Measurements from ENCODE around the gene HSD11B1. TPM values are rescaled to one million over a fixed set of nuclear protein-coding genes. Genes with fewer than 3 reads are reported as not detected.

HSD11B1 gene
- total RNA-seq = 1.6 TPM

- no peak for DNase-seq
These were observed at the start of gene HSD11B1 for GRCh38 chr1:209704584-209704983. HSD11B1 (plus strand) TSS chr1:209704846; CDS start chr1:209704943, 97 bp downstream.

DNA sequence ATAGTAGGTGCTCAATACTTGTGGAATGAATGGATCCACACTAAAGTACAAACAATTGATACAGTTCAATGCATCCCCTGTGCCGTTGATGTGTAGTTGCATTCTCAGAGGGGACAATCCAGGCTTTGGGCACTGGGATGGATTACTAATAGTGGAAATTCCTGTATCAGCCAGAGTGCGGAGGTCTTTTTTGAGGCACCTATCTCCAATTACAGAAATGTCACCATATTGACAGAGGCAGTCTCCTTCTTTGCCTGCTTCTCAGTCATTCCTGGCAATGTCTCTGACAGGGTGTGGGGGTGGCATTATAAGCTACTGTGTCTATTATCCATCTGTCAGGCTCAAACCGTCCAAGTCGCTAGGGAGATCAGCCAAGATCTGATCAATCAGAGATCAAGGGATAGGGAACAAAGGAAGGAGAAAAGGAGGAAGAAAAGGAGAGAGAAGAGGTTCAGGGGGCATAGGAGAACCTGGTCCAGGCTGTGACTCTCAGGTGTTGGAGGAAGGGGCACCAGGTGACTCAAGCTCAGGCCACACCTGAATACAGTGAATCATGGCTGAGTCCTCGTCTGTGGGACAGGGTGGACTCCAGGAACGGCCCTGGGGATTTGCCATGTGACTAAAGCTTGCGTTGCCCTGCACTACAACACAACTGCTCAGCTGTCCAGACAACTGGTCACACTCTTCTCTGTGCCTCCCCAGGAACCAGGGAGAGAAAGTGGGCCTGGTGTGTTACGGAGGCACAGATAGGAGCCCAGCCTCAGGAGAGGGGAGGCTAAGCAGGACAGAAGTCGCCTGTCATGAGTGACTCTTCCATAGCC is 49.0 kb upstream of the HSD11B1 start:
- no peak for DNase-seq

DNA sequence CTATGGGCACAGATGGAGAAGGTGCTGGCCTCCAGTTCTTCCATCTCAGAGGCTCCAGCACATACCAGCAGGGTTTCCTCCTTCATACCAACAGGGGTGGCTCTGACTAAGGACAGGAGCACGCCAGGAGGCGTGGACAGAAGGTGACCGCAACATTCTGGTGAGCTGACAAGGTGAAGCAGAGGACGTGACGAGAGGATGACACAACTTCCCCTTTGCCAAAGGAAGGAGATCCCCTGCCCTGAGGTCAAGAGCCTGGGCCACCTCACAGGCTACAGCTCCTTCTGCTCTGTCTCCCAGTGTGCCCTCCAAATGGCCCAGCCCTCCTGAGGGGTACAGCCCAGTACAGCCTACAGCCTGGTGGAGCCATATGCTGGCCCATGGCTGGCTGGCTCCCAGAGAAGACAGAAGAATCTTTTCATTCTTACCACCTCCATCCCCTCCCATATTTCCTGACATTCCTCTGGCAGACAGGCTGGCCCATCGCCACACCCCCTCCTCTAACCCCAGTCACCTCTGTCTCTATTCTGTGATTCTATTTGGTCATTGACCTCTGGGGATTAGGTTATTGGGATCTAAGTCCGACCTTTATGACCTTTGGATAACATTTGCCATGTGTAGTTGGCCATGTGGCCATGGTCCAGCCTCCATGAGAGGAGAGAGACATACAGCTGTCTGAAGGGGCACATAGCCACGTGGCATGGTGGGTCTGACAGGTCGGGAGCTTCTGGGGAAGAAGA is 47.3 kb upstream of the HSD11B1 start:
- no peak for DNase-seq

GRCh38 chr1:209657918-209658317 is 46.7 kb upstream of the HSD11B1 start:
- DNase-seq = no peak

DNA sequence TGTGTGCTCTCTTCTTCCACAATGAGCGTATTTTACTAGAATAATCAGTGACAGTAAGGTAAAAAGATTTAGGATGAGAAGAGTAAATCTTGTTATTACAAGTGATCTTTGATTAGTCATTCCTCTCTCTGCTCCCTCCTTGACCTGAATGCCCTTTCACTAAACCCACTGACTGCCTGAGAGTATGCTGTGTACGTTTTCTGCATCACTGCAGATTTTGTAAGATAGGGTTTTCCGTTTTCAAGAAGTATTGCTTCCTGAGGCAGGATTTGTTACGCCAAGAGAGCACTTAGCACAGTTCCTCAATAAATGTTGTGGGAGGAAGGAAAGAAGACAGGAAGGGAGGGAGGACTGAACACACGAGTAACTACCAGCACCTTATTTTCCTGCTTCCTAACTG is 44.7 kb upstream of the HSD11B1 start:
- DNase-seq = no peak

- no peak for DNase-seq
These were observed 43.6 kb upstream of the HSD11B1 start for GRCh38 chr1:209661071-209661470.

DNA sequence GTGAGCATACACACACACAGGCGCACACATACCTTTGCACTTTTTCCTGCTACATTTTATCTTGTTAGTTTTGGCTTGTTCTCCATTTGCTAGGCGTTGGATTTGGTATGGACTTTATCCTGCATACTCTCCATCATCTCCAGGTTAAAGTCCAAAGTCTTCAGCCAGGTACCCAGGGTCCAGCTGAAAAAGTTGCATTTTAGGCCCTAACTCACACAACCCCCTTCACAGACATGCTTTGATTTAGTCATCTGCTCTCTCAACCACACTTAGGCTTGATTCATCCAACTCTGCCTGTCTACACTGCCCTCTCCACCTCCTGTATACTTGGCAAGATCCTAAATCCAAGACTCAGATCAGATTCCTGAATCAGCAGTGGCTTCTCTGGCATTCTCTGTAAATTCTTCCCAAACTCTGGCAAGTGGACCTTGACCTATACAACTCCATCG is 41.7 kb upstream of the HSD11B1 start:
- DNase-seq = no peak

GRCh38 chr1:209667103-209667502 is 37.5 kb upstream of the HSD11B1 start:
- no peak for DNase-seq

DNA sequence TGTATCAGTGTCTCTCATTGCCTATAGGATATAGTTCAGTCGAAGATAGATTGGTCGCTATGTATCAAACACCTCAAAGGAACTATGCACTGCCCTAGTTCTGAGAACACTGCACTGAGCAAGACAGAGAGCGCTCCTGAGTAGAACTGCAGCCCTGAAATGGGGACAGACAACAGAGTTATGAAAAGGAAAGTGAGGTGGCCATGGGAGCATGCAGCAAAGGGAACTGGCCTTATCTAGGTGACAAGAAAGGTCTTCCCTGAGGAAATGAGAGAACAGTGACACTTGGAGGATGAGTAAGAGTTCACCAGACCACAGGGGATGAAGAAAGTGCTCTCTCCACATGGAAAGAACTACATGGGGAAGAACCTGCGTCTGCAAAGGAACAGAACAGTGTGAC is 36.9 kb upstream of the HSD11B1 start:
- no peak for DNase-seq

GRCh38 chr1:209670441-209671082 is 34.1 kb upstream of the HSD11B1 start:
- no peak for DNase-seq

GRCh38 chr1:209672705-209673630 is 31.7 kb upstream of the HSD11B1 start:
- no peak for DNase-seq

DNA sequence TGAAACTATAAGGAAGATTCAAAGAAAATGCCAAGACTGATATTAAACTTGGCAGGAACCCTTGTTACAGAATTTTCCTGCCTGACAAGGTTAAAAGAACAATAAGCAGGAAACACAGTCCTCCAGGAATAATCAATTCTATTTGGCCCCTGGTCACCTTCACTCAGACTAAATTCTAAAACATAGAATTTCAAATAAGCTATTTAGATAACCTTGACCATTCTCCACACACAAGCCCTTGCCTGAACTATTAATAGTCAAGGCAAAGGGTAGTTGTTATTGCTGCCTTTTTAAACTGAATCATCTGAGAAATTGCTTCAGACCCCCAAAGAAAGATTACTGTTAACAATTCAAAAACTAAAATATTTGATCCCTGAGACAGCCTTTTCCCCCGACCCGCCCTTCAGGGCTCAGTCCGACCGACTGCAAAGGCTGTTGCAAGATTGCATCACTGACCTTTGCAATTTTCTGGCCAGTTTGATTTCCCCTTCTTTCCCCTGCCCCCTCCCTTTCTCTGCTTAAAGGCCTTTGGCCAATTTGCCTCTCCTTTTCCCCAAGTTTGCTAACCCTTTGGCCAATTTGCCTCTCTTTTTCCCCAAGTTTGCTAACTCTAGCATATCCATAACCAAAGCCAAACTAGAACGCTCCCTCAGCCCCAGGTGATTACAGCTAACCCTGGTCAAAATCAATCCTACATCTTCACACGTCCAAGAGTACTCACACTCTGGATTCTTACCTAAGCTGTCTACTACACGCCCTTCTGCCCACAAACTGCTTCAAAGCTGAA is 30.8 kb upstream of the HSD11B1 start:
- no peak for DNase-seq

- DNase-seq = no peak
These were observed 29.6 kb upstream of the HSD11B1 start, which contains the start of gene G0S2 for GRCh38 chr1:209674957-209675564. G0S2 (plus strand) TSS chr1:209675412; CDS start chr1:209675685, 273 bp downstream.

- no peak for DNase-seq
These were observed 29.0 kb upstream of the HSD11B1 start for GRCh38 chr1:209675565-209676154.

- no peak for DNase-seq
These were observed 25.6 kb upstream of the HSD11B1 start for GRCh38 chr1:209678981-209679539.

DNA sequence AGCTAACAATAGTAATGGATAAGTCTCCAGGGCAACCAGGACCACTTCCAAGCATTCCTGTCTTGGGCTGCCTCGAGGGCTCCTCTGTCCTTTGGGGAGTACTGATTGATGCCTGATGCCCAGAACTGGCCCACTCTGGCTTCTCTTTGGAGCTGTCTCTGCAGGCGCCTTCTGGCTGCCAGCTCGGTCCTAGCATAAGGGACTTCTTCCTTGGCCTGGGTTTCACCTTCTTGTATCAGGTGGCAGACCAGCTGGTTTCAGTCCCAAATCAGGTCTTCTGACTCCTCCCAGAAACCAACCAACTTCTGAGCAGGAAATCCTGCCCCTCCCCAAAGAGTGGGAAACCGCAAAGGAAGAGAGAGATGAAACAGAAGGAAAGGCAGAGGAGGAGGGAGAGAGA is 18.8 kb upstream of the HSD11B1 start:
- DNase-seq = no peak

DNA sequence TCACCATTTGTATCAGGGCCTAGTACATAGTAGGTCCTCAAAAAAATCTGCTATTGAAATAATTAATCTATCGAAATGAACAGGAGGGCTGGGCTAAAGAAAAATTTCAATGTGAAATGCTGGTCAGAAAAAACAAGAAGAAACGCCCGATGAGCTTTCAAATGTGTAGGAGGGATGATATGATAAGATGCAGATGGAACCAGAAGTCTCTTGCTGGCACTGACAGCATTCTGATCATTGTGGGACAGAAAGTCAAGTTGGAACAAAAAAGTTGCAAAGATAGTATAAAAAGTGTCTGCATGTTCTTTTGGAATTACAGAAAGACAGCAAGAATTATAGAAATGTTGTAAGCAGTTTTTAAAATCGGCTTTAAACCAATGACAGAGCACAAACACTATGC is 18.3 kb upstream of the HSD11B1 start:
- DNase-seq = no peak

GRCh38 chr1:209688746-209689234 is 15.9 kb upstream of the HSD11B1 start:
- no peak for DNase-seq

DNA sequence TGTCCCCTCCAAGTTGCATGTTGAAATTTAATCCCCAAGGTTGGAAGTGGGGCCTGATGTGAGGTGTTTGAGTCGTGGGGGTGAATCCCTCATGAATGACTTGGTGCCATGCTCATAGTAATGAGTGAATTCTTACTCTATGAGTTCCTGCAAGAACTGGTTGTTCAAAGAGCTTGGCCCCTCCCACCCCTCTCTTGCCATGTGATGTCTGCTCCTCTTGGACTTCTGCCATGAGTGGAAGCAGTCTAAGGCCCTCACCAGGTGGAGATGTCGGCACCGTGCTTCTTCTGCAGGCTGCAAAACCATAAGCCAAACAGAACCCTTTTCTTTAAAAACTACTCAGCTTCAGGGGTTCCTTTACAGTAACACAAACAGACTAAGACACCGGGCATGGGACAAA is 15.2 kb upstream of the HSD11B1 start:
- no peak for DNase-seq

- DNase-seq = no peak
These were observed 13.4 kb upstream of the HSD11B1 start for GRCh38 chr1:209691237-209691636.

Data from skin of body (tissue), 2 donors.